Vagina (tissue), 2 donors: Measurements from ENCODE around the gene PDK4.

Experiments used
- CTCF ChIP-seq, 3 experiments: fragments of 450-650 bp in 2 of 3; fragments of 200-600 bp in 1 of 3; sonication (generic) in 1 of 3; IDR thresholded peaks; one replicate each; pipeline ENCODE4 v1.5.1; 2017 to 2019; ENCODE audit warnings: antibody characterized with exemption in 3 of 3, mild to moderate bottlenecking in 2 of 3, moderate library complexity in 2 of 3
- POLR2A ChIP-seq, 2 donors: fragments of 450-650 bp; IDR thresholded peaks; one replicate each; pipeline ENCODE4 v1.6.1; 2017; ENCODE audit warnings: antibody characterized with exemption in 2 of 2, mild to moderate bottlenecking in 2 of 2, moderate library complexity in 2 of 2

- TF ChIP-seq CTCF (IDR thresholded peaks at IDR 0.05) (no peak), POLR2A (IDR thresholded peaks at IDR 0.05) (no peak)
Measured at GRCh38 chr7:95579318-95579717, 17.0 kb downstream of the PDK4 start.
